Mucosa of rectum (tissue), 2 donors: Measurements from ENCODE around the gene ADAM12.

Experiments used
- H3K27ac ChIP-seq, 2 donors: one replicate each; pipeline ENCODE4 v1.7.0; 2013; ENCODE audit warnings: inconsistent platforms in 2 of 2, low read depth in 2 of 2, low read length in 2 of 2
- H3K27me3 ChIP-seq, 2 donors: one replicate each; pipeline ENCODE4 v1.7.0; 2013; ENCODE audit warnings: low read length in 2 of 2; ENCODE audit not compliant: control insufficient read depth in 2 of 2, insufficient read depth in 2 of 2
- H3K36me3 ChIP-seq, 2 donors: one replicate each; pipeline ENCODE4 v1.7.0; 2013; ENCODE audit warnings: low read length in 2 of 2; ENCODE audit not compliant: control insufficient read depth in 2 of 2, insufficient read depth in 2 of 2
- H3K4me1 ChIP-seq, 2 donors: one replicate each; pipeline ENCODE4 v1.7.0; 2013; ENCODE audit warnings: low read length in 2 of 2, mild to moderate bottlenecking in 1 of 2; ENCODE audit not compliant: control insufficient read depth in 2 of 2, insufficient read depth in 2 of 2
- H3K4me3 ChIP-seq, 2 donors: one replicate each; pipeline ENCODE4 v1.7.0; 2013; ENCODE audit warnings: low read length in 2 of 2
- H3K9ac ChIP-seq, 2 donors: one replicate each; pipeline ENCODE4 v1.7.0; 2013; ENCODE audit warnings: low read length in 2 of 2, low read depth in 1 of 2, mild to moderate bottlenecking in 1 of 2
- H3K9me3 ChIP-seq, 2 donors: one replicate each; pipeline ENCODE4 v1.7.0; 2013; ENCODE audit warnings: low read length in 2 of 2; ENCODE audit not compliant: control insufficient read depth in 2 of 2
- donor health status: healthy.
- donor health status: Normal muscosa, but diverticular disease.

The ADAM12 gene

DNA sequence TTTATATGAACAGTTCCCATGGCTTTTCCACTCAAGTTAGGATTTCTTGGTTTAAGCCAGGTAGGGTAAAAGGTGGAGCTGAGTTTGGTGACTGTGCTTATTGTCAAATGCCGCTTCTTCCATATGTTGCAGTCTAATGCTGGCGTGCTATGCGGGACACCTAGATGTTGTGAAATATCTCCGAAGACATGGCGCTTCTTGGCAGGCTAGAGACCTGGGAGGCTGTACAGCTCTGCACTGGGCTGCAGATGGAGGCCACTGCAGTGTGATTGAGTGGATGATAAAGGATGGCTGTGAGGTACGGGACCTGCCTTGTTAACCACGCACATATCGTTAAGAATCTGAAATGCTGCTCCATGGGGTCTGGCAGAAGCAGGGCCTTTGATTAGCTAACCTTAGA is 383.5 kb downstream of the ADAM12 start:
- Histone ChIP-seq H3K4me3 (no peak overlapping the region), H3K9me3 (no peaks in the 10 kb centered on the region), H3K27me3 (no peaks in the 10 kb centered on the region), H3K9ac (no peak overlapping the region), H3K4me1 (no peaks in the 10 kb centered on the region), H3K27ac (no peak overlapping the region), H3K36me3 (no peaks in the 10 kb centered on the region)

DNA sequence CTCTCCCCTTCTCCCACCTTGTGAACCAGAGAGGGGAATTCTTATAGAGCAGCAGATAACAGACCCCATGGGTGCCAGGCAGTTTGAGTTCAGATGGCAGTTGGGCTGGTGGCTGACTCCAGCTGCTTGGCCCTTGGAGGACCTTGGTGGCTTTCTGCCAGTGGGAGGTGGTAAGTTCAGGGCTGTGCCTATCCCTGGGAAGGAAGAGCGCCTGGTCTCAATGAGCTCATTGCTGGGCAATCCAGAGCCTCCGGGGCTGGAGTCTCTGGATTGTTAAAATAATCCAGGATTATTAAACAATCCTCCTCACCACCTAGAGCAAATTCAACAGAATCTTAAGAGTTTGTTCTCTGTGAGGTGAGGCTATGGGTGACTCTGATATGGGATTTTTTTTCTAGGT is 386.7 kb downstream of the ADAM12 start:
- Histone ChIP-seq H3K9ac (no peak overlapping the region), H3K4me1 (no peaks in the 10 kb centered on the region), H3K27ac (no peak overlapping the region), H3K9me3 (no peaks in the 10 kb centered on the region), H3K4me3 (no peak overlapping the region), H3K27me3 (no peaks in the 10 kb centered on the region), H3K36me3 (no peaks in the 10 kb centered on the region)

DNA sequence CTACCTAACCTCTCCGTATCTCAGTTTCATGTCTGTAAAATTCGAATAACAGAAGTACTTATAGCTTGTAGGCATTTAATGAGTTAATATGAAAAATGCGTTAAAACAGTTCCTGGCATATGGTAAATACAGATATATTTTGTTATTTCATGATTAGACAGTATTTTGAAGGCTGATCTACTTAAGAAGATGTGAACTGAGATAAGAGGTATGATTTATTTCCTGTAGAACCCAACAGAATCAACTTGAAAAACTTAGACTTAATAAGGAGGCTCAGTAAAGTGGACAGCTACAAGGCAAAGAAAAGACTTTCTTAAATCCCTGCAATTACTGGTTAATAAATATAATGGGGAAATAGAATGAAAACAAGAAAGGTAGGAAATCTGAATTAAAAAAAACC is 388.6 kb downstream of the ADAM12 start:
- H3K9ac ChIP-seq = no peak overlapping the region
- H3K27me3 ChIP-seq = no peaks in the 10 kb centered on the region
- H3K4me1 ChIP-seq = no peaks in the 10 kb centered on the region
- no peak overlapping the region for H3K4me3 ChIP-seq
- H3K36me3 ChIP-seq = no peaks in the 10 kb centered on the region
- no peak overlapping the region for H3K27ac ChIP-seq
- H3K9me3 ChIP-seq = no peaks in the 10 kb centered on the region

DNA sequence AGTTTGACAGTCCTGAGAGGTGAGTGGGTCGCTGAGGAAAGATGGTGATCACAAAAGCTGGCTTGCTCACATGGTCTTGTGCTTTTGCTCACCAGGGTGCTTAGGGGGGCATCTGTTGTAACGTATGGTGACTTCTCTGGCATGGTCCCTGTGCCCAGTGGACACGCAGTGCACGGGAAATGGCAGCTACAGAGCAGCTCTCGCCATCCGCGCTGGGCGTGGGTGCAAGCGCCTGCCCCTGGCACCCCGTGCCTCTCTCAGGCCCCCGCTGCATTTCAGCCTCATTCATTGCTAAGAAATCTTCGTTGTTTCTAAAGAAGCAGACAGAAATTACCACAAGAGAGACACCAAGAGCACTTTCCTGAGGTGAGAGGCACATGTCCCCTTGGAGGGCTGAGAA is 390.7 kb downstream of the ADAM12 start:
- H3K36me3 ChIP-seq = no peaks in the 10 kb centered on the region
- H3K4me1 ChIP-seq = no peaks in the 10 kb centered on the region
- H3K9me3 ChIP-seq = no peaks in the 10 kb centered on the region
- H3K9ac ChIP-seq = no peak overlapping the region
- H3K27me3 ChIP-seq = no peaks in the 10 kb centered on the region
- H3K4me3 ChIP-seq = no peak overlapping the region
- H3K27ac ChIP-seq = no peak overlapping the region

DNA sequence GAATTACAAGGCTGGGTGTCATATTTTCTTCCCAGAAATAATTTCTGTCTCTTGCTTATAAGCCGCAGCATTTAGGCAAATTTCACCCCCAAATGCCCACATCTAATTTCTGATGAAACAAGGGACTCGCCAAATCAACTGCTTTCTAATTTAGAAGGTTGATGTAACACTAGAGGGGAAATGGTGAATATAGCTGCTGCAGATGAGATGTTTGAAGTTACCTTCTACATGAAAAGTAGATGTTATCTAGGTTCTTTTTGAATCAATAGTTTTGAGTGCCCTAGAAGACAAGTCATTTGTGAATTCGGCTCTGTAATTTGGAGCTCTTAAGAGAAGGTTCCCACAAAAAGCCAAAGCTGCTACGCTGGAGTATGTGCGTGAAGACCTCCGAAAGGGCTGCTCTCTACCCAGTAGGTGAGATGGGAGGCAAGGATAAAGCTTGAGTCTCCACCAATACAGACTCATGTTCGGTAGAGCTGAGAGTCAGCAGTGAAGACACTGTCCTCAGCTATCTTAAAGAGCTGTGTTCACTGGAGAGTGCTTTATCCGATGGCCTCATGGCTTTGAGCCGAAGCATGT is 392.5 kb downstream of the ADAM12 start:
- no peaks in the 10 kb centered on the region for H3K36me3 ChIP-seq
- no peak overlapping the region for H3K9ac ChIP-seq
- no peaks in the 10 kb centered on the region for H3K9me3 ChIP-seq
- no peaks in the 10 kb centered on the region for H3K27me3 ChIP-seq
- H3K27ac ChIP-seq = no peak overlapping the region
- no peak overlapping the region for H3K4me3 ChIP-seq
- H3K4me1 ChIP-seq = no peaks in the 10 kb centered on the region

DNA sequence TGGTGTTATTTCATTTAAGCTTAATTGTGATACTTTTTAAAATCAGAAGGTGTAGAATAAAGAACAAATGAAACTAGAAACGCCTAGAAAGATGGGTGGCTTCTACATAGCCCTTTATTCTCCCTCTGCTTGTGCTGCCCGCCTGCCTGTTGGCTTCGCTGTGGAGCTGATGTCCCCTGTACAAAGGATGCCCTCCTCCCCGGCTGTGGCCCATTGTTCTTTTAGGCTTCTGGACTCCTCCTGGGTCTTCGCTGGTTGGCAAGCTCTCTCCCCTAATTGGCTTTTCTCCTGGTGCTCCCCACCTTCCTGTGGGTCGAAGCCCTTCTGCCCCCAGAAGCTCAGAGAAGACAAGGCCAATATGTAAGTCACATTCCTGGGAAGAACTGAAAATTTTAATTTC is 393.7 kb downstream of the ADAM12 start:
- H3K27me3 ChIP-seq = no peaks in the 10 kb centered on the region
- no peaks in the 10 kb centered on the region for H3K4me1 ChIP-seq
- H3K9ac ChIP-seq = no peak overlapping the region
- H3K36me3 ChIP-seq = no peaks in the 10 kb centered on the region
- H3K9me3 ChIP-seq = no peaks in the 10 kb centered on the region
- H3K27ac ChIP-seq = no peak overlapping the region
- H3K4me3 ChIP-seq = no peak overlapping the region

DNA sequence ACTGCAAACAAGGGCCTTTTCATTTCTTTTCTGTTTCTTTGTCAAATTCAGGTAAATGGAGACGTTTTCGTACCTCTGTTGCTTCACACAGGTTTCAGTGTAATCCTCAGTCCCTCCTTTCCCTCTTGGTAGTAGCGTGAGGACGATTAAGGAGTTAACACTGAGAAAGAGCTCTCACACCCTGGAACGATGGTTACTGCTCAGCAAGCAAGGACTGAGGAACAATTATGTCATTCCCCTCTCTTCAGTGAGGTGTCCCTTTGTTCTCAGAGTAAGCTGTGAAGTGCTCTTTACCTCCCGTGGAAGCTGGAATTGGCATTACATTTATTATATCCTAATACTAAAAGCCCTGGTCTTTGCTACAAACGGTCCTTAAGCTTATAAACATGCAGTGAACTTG is 396.0 kb downstream of the ADAM12 start:
- H3K9ac ChIP-seq = no peak overlapping the region
- H3K4me1 ChIP-seq = no peaks in the 10 kb centered on the region
- no peak overlapping the region for H3K4me3 ChIP-seq
- no peak overlapping the region for H3K27ac ChIP-seq
- H3K27me3 ChIP-seq = no peaks in the 10 kb centered on the region
- H3K9me3 ChIP-seq = no peaks in the 10 kb centered on the region
- no peaks in the 10 kb centered on the region for H3K36me3 ChIP-seq

DNA sequence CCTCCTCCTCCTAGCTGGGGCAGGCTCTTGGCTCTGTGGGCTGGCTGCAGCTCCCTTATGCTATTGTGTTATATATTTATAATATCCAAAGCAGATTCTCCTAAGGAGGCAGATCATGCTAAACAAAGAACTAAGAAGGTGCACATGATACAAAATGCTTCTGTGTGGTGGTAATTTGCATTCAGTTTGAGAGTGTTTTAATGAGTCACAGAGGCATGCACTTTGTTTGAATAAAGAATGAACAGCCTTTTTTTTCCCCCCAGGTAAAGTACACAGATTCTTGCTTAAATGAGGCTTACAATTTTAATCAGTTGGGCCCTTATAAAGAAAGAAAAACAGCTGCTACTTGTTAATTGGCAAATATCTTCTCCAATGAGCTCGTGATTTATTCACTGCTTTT is 396.9 kb downstream of the ADAM12 start:
- Histone ChIP-seq H3K27me3 (no peaks in the 10 kb centered on the region), H3K4me1 (no peaks in the 10 kb centered on the region), H3K36me3 (no peaks in the 10 kb centered on the region), H3K9me3 (no peaks in the 10 kb centered on the region), H3K27ac (no peak overlapping the region), H3K9ac (no peak overlapping the region), H3K4me3 (no peak overlapping the region)

DNA sequence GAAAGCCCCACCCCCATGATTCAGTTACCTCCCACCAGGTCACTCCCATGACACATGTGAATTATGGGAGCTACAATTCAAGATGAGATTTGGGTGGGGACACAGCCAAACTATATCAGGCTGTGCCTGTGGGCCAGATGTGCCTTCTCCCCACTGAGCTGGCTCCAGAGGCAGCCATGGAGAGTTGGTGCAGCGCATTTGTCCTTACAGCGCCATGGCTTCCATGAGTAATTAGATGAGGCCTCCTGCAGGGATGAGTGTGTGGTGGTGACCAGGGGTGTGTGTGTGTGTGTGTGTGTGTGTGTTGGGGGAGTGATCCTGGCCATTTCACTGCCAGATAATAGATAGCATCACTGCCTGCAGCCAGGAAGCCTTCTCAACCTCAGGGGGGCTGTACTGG is 397.3 kb downstream of the ADAM12 start:
- Histone ChIP-seq H3K36me3 (no peaks in the 10 kb centered on the region), H3K27ac (no peak overlapping the region), H3K9me3 (no peaks in the 10 kb centered on the region), H3K4me1 (no peaks in the 10 kb centered on the region), H3K9ac (no peak overlapping the region), H3K27me3 (no peaks in the 10 kb centered on the region), H3K4me3 (no peak overlapping the region)

DNA sequence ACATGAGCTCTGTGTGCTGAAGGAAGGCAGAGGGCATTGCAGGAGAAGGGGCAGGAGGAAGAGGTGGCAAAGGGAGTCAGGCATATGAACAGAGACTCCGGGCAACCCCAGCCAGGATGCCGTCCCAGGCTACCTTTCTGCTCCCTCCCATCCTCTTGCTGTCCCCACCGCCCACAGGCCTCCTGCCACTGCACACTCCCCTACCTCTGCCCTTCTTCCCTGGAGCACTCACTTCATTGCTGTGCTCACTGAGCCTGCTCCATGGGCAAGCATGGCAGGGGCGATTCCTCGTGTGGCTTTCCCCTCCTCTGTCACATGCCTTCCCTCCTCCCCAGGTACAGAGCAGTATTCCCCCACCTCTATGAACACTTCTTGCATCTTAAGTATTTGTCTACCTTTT is 398.5 kb downstream of the ADAM12 start:
- H3K4me3 ChIP-seq = no peak overlapping the region
- no peak overlapping the region for H3K9ac ChIP-seq
- H3K27ac ChIP-seq = no peak overlapping the region
- H3K4me1 ChIP-seq = no peaks in the 10 kb centered on the region
- H3K9me3 ChIP-seq = no peaks in the 10 kb centered on the region
- no peaks in the 10 kb centered on the region for H3K27me3 ChIP-seq
- H3K36me3 ChIP-seq = no peaks in the 10 kb centered on the region
